ENCODE measurements around the gene SEMG1.

DNA sequence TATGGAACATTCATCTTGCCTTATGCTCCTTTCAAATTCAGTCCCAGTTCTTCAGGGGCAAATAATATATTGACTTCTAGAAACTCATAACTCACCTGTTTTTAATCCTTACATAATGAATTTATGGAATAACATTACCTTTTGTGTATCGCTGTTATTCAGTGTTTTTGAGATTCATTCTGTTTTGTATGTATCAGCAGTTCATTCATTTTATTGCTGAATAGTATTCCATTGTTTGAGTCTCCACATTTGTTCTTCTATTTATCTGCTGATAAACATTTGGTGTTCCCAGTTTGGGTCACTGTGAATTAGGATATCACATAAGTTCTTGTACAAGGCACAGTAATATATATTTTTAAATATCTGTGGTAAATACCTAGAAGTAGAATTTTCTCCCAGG is 19.5 kb downstream of the SEMG1 start:
- TF ChIP-seq CREB1 (IDR thresholded peaks at IDR 0.05): no peak
- no peak for TF ChIP-seq SUZ12 (IDR thresholded peaks at IDR 0.05; ENCODE audit: low read length)
- TF ChIP-seq SAP30 (IDR thresholded peaks at IDR 0.05; ENCODE audit: insufficient read depth, insufficient replicate concordance, low read length): no peak
- TF ChIP-seq, protein P1, sequence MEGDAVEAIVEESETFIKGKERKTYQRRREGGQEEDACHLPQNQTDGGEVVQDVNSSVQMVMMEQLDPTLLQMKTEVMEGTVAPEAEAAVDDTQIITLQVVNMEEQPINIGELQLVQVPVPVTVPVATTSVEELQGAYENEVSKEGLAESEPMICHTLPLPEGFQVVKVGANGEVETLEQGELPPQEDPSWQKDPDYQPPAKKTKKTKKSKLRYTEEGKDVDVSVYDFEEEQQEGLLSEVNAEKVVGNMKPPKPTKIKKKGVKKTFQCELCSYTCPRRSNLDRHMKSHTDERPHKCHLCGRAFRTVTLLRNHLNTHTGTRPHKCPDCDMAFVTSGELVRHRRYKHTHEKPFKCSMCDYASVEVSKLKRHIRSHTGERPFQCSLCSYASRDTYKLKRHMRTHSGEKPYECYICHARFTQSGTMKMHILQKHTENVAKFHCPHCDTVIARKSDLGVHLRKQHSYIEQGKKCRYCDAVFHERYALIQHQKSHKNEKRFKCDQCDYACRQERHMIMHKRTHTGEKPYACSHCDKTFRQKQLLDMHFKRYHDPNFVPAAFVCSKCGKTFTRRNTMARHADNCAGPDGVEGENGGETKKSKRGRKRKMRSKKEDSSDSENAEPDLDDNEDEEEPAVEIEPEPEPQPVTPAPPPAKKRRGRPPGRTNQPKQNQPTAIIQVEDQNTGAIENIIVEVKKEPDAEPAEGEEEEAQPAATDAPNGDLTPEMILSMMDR (IDR thresholded peaks at IDR 0.05; ENCODE audit: control extremely low read depth in 1 of 3, insufficient read depth in 1 of 3, low read depth in 1 of 3, low read length in 3 of 3): no peak
- TF ChIP-seq SP1 (IDR thresholded peaks at IDR 0.05; ENCODE audit: low read depth, low read length): no peak

All from H1 (cell line).